ENCODE results near the gene GPRASP2. TPM values are rescaled to one million over a fixed set of nuclear protein-coding genes. Genes with fewer than 3 reads are reported as not detected.

The GPRASP2 gene
- total RNA-seq, 1 experiment from 2014 or later = 7.4 TPM

GRCh38 chrX:102745857-102746584, 33.8 kb downstream of the GPRASP2 start:
- CTCF ChIA-PET = no interaction called here

GRCh38 chrX:102765217-102765616, 53.0 kb downstream of the GPRASP2 start:
- ChIA-PET POLR2A (no interaction called here), CTCF (no interaction called here)
- Histone ChIP-seq H3K4me1 (ENCODE audit: control insufficient read depth, insufficient read depth, low read length) (no peaks in the 10 kb centered on the region; the same call in 1 of the 2 replicates), H3K27me3 (ENCODE audit: control insufficient read depth, insufficient read depth, low read length) (no peaks in the 10 kb centered on the region), H3K9me3 (ENCODE audit: control insufficient read depth, insufficient read depth, low read depth, low read length) (no peaks in the 10 kb centered on the region), H3K27ac (ENCODE audit: low read length) (no peak overlapping the region), H3K36me3 (ENCODE audit: control insufficient read depth, insufficient read depth, low read length) (no peaks in the 10 kb centered on the region), H3K4me3 (ENCODE audit: low read depth in 2 of 2, low read length in 2 of 2) (no peak overlapping the region)
- DNase-seq (ENCODE audit: low read depth, low spot score) = no peak
- intact Hi-C loops (cut with micrococcal nuclease; ENCODE audit: unreplicated experiment) = no loop called here
- in situ Hi-C loops (cut with HindIII; ENCODE audit: low pct_unique_long_range_greater_than_20kb, low sequenced_read_pairs) = no loop called here
- no peak for ATAC-seq
- BruUV-seq (replicated peaks) = no TSS peak
- TF ChIP-seq REST (IDR thresholded peaks at IDR 0.05; ENCODE audit: insufficient read depth in 1 of 2, low read depth in 2 of 2, low read length in 1 of 2) (no peak), CTCF (IDR thresholded peaks at IDR 0.05) (no peak), POLR2AphosphoS5 (IDR thresholded peaks at IDR 0.05; ENCODE audit: low read depth, low read length) (no peak), SIN3A (IDR thresholded peaks at IDR 0.05; ENCODE audit: borderline replicate concordance, insufficient read depth, low read depth, low read length) (no peak), TCF7L2 (IDR thresholded peaks at IDR 0.05; ENCODE audit: low read depth, low read length) (no peak)

More at GRCh38 chrX:102745857-102746584, 33.8 kb downstream of the GPRASP2 start:
- no peak for DNase-seq (ENCODE audit: low read depth, low spot score)
- Histone ChIP-seq H3K4me3 (ENCODE audit: low read depth in 2 of 2, low read length in 2 of 2) (peak overlapping the region; percentile 52 to 61), H3K27me3 (ENCODE audit: control insufficient read depth, insufficient read depth, low read length) (no peaks in the 10 kb centered on the region), H3K27ac (ENCODE audit: low read length) (no peak overlapping the region), H3K9me3 (ENCODE audit: control insufficient read depth, insufficient read depth, low read depth, low read length) (no peaks in the 10 kb centered on the region), H3K4me1 (ENCODE audit: control insufficient read depth, insufficient read depth, low read length) (no peaks in the 10 kb centered on the region), H3K36me3 (ENCODE audit: control insufficient read depth, insufficient read depth, low read length) (no peaks in the 10 kb centered on the region)
- ATAC-seq = peak; percentile 89
- POLR2A ChIA-PET = interaction anchor here (0.7 kb wide), 1 partner anchor 73 kb away, joined by 5 read pairs; no protein-coding TSS in a partner anchor
- no TSS peak for BruUV-seq (replicated peaks)
- in situ Hi-C loops (cut with HindIII; ENCODE audit: low pct_unique_long_range_greater_than_20kb, low sequenced_read_pairs) = no loop called here
- TF ChIP-seq TCF7L2 (IDR thresholded peaks at IDR 0.05; ENCODE audit: low read depth, low read length) (no peak), REST (IDR thresholded peaks at IDR 0.05; ENCODE audit: insufficient read depth in 1 of 2, low read depth in 2 of 2, low read length in 1 of 2) (no peak), CTCF (IDR thresholded peaks at IDR 0.05) (no peak)
- intact Hi-C loops (cut with micrococcal nuclease; ENCODE audit: unreplicated experiment) = no loop called here

Measured in Panc1 (cell line).